Subcutaneous adipose tissue (tissue), 4 donors: ENCODE results near the gene FBXW9. TPM values are rescaled to one million over a fixed set of nuclear protein-coding genes. Genes with fewer than 3 reads are reported as not detected.

Experiments
- total RNA-seq, 4 donors: library from RNA; depleted of rRNA; stranded (reverse); fragments of >200 nt; gene quantifications; one replicate each; pipeline ENCODE4 v1.1.0, GENCODE V29; 2016
- TF ChIP-seq, protein P1 (sequence below): fragments of 450-650 bp; IDR thresholded peaks from one replicate; pipeline ENCODE4 v1.5.1; 2016; ENCODE audit warnings: low read depth, mild to moderate bottlenecking, control low read depth, antibody characterized with exemption, moderate library complexity

Gene FBXW9
- total RNA-seq, 4 donors from 2014 or later = 2.6 to 3.7 (median 2.7) TPM

- TF ChIP-seq, protein P1, sequence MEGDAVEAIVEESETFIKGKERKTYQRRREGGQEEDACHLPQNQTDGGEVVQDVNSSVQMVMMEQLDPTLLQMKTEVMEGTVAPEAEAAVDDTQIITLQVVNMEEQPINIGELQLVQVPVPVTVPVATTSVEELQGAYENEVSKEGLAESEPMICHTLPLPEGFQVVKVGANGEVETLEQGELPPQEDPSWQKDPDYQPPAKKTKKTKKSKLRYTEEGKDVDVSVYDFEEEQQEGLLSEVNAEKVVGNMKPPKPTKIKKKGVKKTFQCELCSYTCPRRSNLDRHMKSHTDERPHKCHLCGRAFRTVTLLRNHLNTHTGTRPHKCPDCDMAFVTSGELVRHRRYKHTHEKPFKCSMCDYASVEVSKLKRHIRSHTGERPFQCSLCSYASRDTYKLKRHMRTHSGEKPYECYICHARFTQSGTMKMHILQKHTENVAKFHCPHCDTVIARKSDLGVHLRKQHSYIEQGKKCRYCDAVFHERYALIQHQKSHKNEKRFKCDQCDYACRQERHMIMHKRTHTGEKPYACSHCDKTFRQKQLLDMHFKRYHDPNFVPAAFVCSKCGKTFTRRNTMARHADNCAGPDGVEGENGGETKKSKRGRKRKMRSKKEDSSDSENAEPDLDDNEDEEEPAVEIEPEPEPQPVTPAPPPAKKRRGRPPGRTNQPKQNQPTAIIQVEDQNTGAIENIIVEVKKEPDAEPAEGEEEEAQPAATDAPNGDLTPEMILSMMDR = no peak
These were observed 9.9 kb upstream of the FBXW9 start for GRCh38 chr19:12706332-12706718.

DNA sequence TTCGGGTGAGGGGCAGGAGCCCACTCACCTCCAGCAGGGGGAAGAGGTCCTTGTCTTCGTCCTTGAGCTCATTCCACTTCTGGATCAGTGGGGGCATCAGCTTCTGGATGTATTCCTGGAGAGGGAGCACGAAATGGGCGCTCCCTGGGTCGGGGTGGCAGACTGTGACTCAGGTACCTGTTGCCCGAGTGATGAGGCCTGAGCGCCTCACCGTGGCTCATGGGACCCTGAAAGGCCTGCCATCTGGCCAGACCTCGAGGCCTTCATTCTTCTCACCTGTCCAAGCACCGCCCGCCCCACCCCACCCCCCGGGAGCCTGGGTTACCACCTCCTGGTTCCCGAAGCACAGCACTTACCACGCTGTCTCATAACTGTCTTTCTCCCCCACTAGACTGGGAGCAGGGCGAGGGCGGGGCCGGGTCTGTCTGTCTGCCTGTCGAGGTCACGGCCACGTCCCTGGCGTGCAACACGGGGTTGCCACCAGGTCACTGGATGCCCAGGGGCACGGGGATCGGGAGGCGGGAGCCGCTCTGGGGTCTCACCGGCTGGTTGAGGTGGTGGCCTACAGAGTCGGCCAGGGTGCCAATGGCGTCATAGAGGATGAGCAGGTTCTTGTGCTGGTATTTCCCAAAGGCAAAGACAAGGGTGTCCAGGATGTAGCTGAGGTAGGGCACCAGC, 9.4 kb upstream of the FBXW9 start:
- TF ChIP-seq, protein P1 = no peak

DNA sequence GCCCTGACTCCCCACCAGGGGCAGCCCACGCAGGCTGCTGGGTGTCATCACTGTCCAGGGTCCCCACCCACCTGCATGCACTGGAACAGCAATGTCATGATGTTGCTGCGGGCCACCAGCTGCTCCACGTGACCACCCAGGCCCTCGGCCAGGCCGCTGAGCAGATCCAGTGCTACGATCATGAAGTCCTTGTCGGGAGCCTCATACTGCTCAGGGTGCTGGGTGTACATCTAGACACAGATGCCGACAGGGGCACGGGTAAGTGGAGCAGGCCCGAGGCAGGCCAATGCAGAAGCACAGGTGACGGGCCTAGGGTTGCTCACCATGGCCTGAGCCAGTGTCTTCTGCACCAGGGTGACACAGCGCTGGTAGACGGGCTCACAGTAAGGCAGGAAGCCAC, 8.7 kb upstream of the FBXW9 start:
- TF ChIP-seq, protein P1 = no peak

GRCh38 chr19:12703046-12703445, 6.6 kb upstream of the FBXW9 start:
- TF ChIP-seq, protein P1 = no peak

GRCh38 chr19:12701596-12702282, 5.3 kb upstream of the FBXW9 start:
- TF ChIP-seq, protein P1 = no peak

DNA sequence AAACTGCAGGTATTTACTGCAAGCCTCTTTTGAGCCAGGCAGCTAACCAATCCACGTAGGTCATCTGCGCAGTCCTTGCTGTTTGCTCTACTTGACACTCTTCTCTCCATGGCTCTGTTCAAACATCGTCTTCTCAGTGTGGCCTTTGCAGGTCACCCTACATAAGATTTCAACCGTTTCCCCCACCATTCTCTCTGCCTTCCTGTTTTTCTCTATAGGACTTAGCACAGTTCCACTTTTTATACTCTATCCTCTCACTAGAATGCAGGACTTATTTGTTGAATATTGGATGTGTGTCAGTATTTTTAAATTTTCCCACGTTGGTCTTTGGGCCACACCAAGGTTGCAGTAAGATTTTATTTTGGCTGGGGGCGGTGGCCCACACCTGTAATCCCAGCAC, 1.7 kb upstream of the FBXW9 start:
- TF ChIP-seq, protein P1 = no peak

DNA sequence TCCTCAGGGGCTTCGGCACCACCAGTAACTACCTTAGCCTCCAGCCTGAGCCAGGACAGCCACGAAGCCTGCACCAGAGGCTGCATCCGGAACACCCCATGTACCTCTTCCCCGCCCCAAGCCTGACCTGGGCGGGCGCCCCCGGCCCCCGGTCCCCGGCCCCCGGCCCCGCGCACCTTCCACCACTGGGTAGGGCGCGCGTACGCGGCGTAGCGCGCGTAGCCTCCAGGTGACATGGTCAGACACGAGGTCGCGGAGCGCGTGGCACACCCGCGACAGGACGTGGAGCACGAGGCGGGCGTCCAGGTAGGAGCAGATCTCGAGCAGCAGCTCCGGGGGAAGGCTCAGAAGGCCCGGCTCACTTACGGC, 450 bp downstream of the FBXW9 start:
- TF ChIP-seq, protein P1 = no peak
